Testis (tissue), 2 donors: Measurements from ENCODE around the gene ALOX5AP.

Experiments used
- POLR2A ChIP-seq: fragments of 450-650 bp; IDR thresholded peaks from one replicate; pipeline ENCODE4 v1.6.1; 2017; ENCODE audit warnings: antibody characterized with exemption, mild to moderate bottlenecking, moderate library complexity
- TF ChIP-seq, protein P1 (sequence below), 3 experiments: fragments of 450-650 bp in 2 of 3; fragments of 200-600 bp in 1 of 3; sonication (generic) in 1 of 3; IDR thresholded peaks; one replicate each; pipeline ENCODE4 v1.5.1; 2016 to 2019; ENCODE audit warnings: antibody characterized with exemption in 3 of 3, mild to moderate bottlenecking in 2 of 3, moderate library complexity in 1 of 3

DNA sequence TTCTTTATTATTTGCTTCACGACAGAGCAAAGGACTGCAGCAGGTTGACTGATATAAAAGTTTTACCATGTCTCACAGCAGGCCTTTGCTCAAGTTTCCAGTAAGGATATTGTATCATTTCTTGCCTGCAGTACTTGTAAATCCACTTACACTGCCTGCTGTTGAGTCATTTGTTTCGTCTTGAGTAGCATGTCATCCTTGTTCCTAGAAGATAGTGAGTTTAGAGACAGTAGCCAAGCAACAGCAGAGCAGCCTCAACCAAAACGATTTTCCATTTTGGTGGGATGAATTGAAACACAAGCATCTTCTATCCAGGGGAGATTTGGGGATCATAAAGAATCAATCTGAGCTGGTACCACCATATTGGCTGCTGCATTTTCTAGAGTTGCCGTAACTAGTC lies 24.0 kb upstream of the ALOX5AP start:
- no peak for TF ChIP-seq POLR2A
- TF ChIP-seq, protein P1, sequence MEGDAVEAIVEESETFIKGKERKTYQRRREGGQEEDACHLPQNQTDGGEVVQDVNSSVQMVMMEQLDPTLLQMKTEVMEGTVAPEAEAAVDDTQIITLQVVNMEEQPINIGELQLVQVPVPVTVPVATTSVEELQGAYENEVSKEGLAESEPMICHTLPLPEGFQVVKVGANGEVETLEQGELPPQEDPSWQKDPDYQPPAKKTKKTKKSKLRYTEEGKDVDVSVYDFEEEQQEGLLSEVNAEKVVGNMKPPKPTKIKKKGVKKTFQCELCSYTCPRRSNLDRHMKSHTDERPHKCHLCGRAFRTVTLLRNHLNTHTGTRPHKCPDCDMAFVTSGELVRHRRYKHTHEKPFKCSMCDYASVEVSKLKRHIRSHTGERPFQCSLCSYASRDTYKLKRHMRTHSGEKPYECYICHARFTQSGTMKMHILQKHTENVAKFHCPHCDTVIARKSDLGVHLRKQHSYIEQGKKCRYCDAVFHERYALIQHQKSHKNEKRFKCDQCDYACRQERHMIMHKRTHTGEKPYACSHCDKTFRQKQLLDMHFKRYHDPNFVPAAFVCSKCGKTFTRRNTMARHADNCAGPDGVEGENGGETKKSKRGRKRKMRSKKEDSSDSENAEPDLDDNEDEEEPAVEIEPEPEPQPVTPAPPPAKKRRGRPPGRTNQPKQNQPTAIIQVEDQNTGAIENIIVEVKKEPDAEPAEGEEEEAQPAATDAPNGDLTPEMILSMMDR (IDR thresholded peaks at IDR 0.05), result no peak
